ENCODE results near the gene DPP3.

- TF ChIP-seq ZFP30 (CRISPR knock-in tag; IDR thresholded peaks at IDR 0.05) (no peak), ZC3H10 (CRISPR knock-in tag; IDR thresholded peaks at IDR 0.05) (no peak), TCF4 (CRISPR knock-in tag; IDR thresholded peaks at IDR 0.05; ENCODE audit: borderline replicate concordance) (no peak), BACH2 (CRISPR knock-in tag; IDR thresholded peaks at IDR 0.05; ENCODE audit: borderline replicate concordance) (no peak), GLIS3 (CRISPR knock-in tag; IDR thresholded peaks at IDR 0.05) (no peak), ZNF8 (CRISPR knock-in tag; IDR thresholded peaks at IDR 0.05) (no peak), ISL1 (CRISPR knock-in tag; IDR thresholded peaks at IDR 0.05) (no peak), CSDC2 (CRISPR knock-in tag; IDR thresholded peaks at IDR 0.05) (no peak), PATZ1 (CRISPR knock-in tag; IDR thresholded peaks at IDR 0.05; ENCODE audit: borderline replicate concordance) (no peak), ARNTL (CRISPR knock-in tag; IDR thresholded peaks at IDR 0.05; ENCODE audit: borderline replicate concordance, low read depth) (no peak), PPARA (CRISPR knock-in tag; IDR thresholded peaks at IDR 0.05; ENCODE audit: borderline replicate concordance) (no peak), ESRRG (CRISPR knock-in tag; IDR thresholded peaks at IDR 0.05) (no peak)
- TF ChIP-seq, protein P1, sequence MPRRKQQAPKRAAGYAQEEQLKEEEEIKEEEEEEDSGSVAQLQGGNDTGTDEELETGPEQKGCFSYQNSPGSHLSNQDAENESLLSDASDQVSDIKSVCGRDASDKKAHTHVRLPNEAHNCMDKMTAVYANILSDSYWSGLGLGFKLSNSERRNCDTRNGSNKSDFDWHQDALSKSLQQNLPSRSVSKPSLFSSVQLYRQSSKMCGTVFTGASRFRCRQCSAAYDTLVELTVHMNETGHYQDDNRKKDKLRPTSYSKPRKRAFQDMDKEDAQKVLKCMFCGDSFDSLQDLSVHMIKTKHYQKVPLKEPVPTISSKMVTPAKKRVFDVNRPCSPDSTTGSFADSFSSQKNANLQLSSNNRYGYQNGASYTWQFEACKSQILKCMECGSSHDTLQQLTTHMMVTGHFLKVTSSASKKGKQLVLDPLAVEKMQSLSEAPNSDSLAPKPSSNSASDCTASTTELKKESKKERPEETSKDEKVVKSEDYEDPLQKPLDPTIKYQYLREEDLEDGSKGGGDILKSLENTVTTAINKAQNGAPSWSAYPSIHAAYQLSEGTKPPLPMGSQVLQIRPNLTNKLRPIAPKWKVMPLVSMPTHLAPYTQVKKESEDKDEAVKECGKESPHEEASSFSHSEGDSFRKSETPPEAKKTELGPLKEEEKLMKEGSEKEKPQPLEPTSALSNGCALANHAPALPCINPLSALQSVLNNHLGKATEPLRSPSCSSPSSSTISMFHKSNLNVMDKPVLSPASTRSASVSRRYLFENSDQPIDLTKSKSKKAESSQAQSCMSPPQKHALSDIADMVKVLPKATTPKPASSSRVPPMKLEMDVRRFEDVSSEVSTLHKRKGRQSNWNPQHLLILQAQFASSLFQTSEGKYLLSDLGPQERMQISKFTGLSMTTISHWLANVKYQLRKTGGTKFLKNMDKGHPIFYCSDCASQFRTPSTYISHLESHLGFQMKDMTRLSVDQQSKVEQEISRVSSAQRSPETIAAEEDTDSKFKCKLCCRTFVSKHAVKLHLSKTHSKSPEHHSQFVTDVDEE (CRISPR knock-in tag; IDR thresholded peaks at IDR 0.05): no peak
- TF ChIP-seq, protein P2, sequence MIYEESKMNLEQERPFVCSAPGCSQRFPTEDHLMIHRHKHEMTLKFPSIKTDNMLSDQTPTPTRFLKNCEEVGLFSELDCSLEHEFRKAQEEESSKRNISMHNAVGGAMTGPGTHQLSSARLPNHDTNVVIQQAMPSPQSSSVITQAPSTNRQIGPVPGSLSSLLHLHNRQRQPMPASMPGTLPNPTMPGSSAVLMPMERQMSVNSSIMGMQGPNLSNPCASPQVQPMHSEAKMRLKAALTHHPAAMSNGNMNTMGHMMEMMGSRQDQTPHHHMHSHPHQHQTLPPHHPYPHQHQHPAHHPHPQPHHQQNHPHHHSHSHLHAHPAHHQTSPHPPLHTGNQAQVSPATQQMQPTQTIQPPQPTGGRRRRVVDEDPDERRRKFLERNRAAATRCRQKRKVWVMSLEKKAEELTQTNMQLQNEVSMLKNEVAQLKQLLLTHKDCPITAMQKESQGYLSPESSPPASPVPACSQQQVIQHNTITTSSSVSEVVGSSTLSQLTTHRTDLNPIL (CRISPR knock-in tag; IDR thresholded peaks at IDR 0.05; ENCODE audit: low read depth): no peak
Observed at GRCh38 chr11:66437979-66438503, 42.2 kb upstream of the DPP3 start.

All from SK-N-SH treated with all-trans-retinoic acid at 6 μM for 48 hours (cell line).